SK-N-SH (cell line): Measurements from ENCODE around the gene TMC1. TPM values are rescaled to one million over a fixed set of nuclear protein-coding genes. Genes with fewer than 3 reads are reported as not detected.
"Not testable (repeated sequence)": the region's sequence is repeated elsewhere in the genome, so short reads cannot be mapped to it uniquely, and the experiment has no call there.

Source experiments
- CTCF ChIA-PET: fragments of 300-600, 350-600 bp; formaldehyde crosslinking; extraction: SDS; loops from one replicate; lab custom pipeline; 2021; lab: Yijun Ruan, JAX
- POLR2A ChIA-PET: fragments of 350-600 bp; sonication (Branson Sonifier 250); formaldehyde crosslinking; extraction: SDS; loops from one replicate; lab custom pipeline; 2020; ENCODE audit warnings: antibody characterized with exemption, inconsistent platforms; lab: Yijun Ruan, JAX
- DNase-seq: peaks from one replicate; pipeline ENCODE4 v3.0.0; 2012
- H2AFZ ChIP-seq: fragments of 200-600 bp; sonication (generic); 2 replicates; pipeline ENCODE4 v1.8.1; 2016; ENCODE audit warnings: antibody characterized with exemption, mild to moderate bottlenecking, low read depth
- H3F3A ChIP-seq: fragments of 200-600 bp; sonication (generic); replicated peaks from 2 replicates; pipeline ENCODE3; 2016; ENCODE audit warnings: antibody characterized with exemption, mild to moderate bottlenecking; ENCODE audit not compliant: insufficient read depth
- H3K27ac ChIP-seq, 2 experiments: fragments of 200-500 bp in 1 of 2; fragments of 200-600 bp in 1 of 2; sonication (Bioruptor generic) in 1 of 2; sonication (generic), shearing (Covaris generic) in 1 of 2; 2 replicates each; pipeline versions ENCODE4 v1.5.1 to v1.6.1; 2014 to 2016; ENCODE audit warnings: low read depth in 2 of 2, inconsistent platforms in 1 of 2, low read length in 1 of 2, mild to moderate bottlenecking in 1 of 2, mixed read lengths in 1 of 2
- H3K27me3 ChIP-seq: fragments of 200-600 bp; sonication (generic), shearing (Covaris generic); 2 replicates; pipeline ENCODE4 v1.6.1; 2016; ENCODE audit warnings: mixed run types; ENCODE audit not compliant: insufficient read depth
- H3K36me3 ChIP-seq, 2 experiments: fragments of 200-500 bp in 1 of 2; fragments of 200-600 bp in 1 of 2; sonication (Bioruptor generic) in 1 of 2; sonication (generic) in 1 of 2; replicated peaks in 1 of 2; 2 replicates each; pipeline versions ENCODE3 to v1.5.1; 2014 to 2016; ENCODE audit warnings: low read length in 1 of 2, mild to moderate bottlenecking in 1 of 2; ENCODE audit not compliant: insufficient read depth in 2 of 2, control insufficient read depth in 1 of 2
- H3K4me1 ChIP-seq, 2 experiments: fragments of 200-500 bp in 1 of 2; fragments of 200-600 bp in 1 of 2; sonication (Bioruptor generic) in 1 of 2; sonication (generic), shearing (Covaris generic) in 1 of 2; 2 replicates each; pipeline versions ENCODE4 v1.5.1 to v1.6.1; 2014 to 2016; ENCODE audit warnings: low read depth in 1 of 2, low read length in 1 of 2, mixed run types in 1 of 2; ENCODE audit not compliant: insufficient read depth in 2 of 2, control insufficient read depth in 1 of 2
- H3K4me2 ChIP-seq: fragments of 200-600 bp; sonication (generic), shearing (Covaris generic); 2 replicates; pipeline ENCODE4 v1.6.1; 2017; ENCODE audit warnings: mixed run types
- H3K4me3 ChIP-seq, 2 experiments: fragments of 200-500 bp in 1 of 2; fragments of 200-600 bp in 1 of 2; sonication (Bioruptor generic) in 1 of 2; sonication (generic), shearing (Covaris generic) in 1 of 2; 2 replicates each; pipeline versions ENCODE4 v1.5.1 to v1.8.1; 2014 to 2016; ENCODE audit warnings: low read depth in 2 of 2, inconsistent platforms in 1 of 2, low read length in 1 of 2, mild to moderate bottlenecking in 1 of 2, mixed read lengths in 1 of 2, moderate library complexity in 1 of 2
- H3K79me2 ChIP-seq: fragments of 200-600 bp; sonication (generic); 2 replicates; pipeline ENCODE4 v1.8.1; 2017; ENCODE audit warnings: mild to moderate bottlenecking; ENCODE audit not compliant: insufficient read depth
- H3K9ac ChIP-seq: fragments of 200-600 bp; sonication (generic); 2 replicates; pipeline ENCODE4 v1.6.1; 2017; ENCODE audit warnings: mixed run types
- H3K9me2 ChIP-seq: fragments of 200-600 bp; sonication (generic); 2 replicates; pipeline ENCODE4 v1.6.1; 2017; ENCODE audit warnings: mixed run types
- H3K9me3 ChIP-seq: fragments of 200-600 bp; sonication (generic); 2 replicates; pipeline ENCODE4 v1.6.1; 2017; ENCODE audit warnings: mixed run types, mild to moderate bottlenecking, moderate library complexity
- H4K20me1 ChIP-seq: fragments of 200-600 bp; sonication (generic); 2 replicates; pipeline ENCODE4 v1.6.1; 2017; ENCODE audit warnings: mild to moderate bottlenecking, mixed run types; ENCODE audit not compliant: insufficient read depth
- CTCF ChIP-seq: fragments of 200-600 bp; sonication (generic); IDR thresholded peaks from 2 replicates; pipeline ENCODE4 v1.6.1; 2017; ENCODE audit warnings: antibody characterized with exemption, mild to moderate bottlenecking, moderate library complexity
- ELF1 ChIP-seq: IDR thresholded peaks from 2 replicates; pipeline ENCODE4 v1.4.0; 2012
- FOSL2 ChIP-seq: IDR thresholded peaks from 2 replicates; pipeline ENCODE4 v1.4.0; 2012; ENCODE audit warnings: low read depth, mild to moderate bottlenecking, moderate library complexity, borderline replicate concordance
- FOXJ3 ChIP-seq: sonication (generic); formaldehyde crosslinking; IDR thresholded peaks from 2 replicates; pipeline ENCODE4 v1.5.1; 2020; ENCODE audit warnings: mild to moderate bottlenecking, missing genetic modification reagents
- GATA2 ChIP-seq: sonication (generic); formaldehyde crosslinking; IDR thresholded peaks from 2 replicates; pipeline ENCODE4 v1.5.0; 2020; ENCODE audit warnings: mild to moderate bottlenecking, missing genetic modification reagents
- IRF3 ChIP-seq: fragments of 150-350 bp; IDR thresholded peaks from 2 replicates; pipeline ENCODE4 v1.6.1; 2016; ENCODE audit warnings: mild to moderate bottlenecking, low read depth, low read length
- MAX ChIP-seq: IDR thresholded peaks from 2 replicates; pipeline ENCODE4 v1.4.0; 2012; ENCODE audit warnings: low read depth
- MEF2A ChIP-seq: IDR thresholded peaks from 2 replicates; pipeline ENCODE4 v1.4.0; 2012; ENCODE audit warnings: low read depth, borderline replicate concordance
- NRF1 ChIP-seq: IDR thresholded peaks from 2 replicates; pipeline ENCODE4 v1.6.1; 2012; ENCODE audit warnings: low read depth, mild to moderate bottlenecking, low read length
- POLR2AphosphoS5 ChIP-seq: IDR thresholded peaks from 2 replicates; pipeline ENCODE4 v1.6.1; 2012; ENCODE audit warnings: low read depth, low read length
- RCOR1 ChIP-seq: fragments of 150-350 bp; IDR thresholded peaks from 2 replicates; pipeline ENCODE4 v1.6.1; 2017; ENCODE audit warnings: antibody characterized with exemption, low read length
- REST ChIP-seq: IDR thresholded peaks from 2 replicates; pipeline ENCODE4 v1.6.1; 2012; ENCODE audit warnings: mild to moderate bottlenecking, low read depth, low read length, moderate library complexity
- RFX5 ChIP-seq: IDR thresholded peaks from 2 replicates; pipeline ENCODE4 v1.6.1; 2012; ENCODE audit warnings: mild to moderate bottlenecking, improper control_type of control experiment, low read length
- SMC3 ChIP-seq: IDR thresholded peaks from 2 replicates; pipeline ENCODE4 v1.6.1; 2012; ENCODE audit warnings: low read depth, low read length, improper control_type of control experiment
- USF2 ChIP-seq: fragments of 150-350 bp; IDR thresholded peaks from 2 replicates; pipeline ENCODE4 v1.6.1; 2017; ENCODE audit warnings: antibody characterized with exemption, low read length, low read depth, borderline replicate concordance
- WGBS: methylation state at CpG from one replicate; pipeline ENCODE4 v1.1.6; 2017; ENCODE audit warnings: low lambda C conversion rate; 5-methylcytosine and 5-hydroxymethylcytosine counted together
- polyA plus RNA-seq, 3 experiments: library from polyadenylated mRNA; depleted of rRNA; stranded (reverse); fragments of >200 nt; gene quantifications; 2 replicates each; pipeline ENCODE4 v1.2.3, GENCODE V29; 2012

TMC1 gene
- polyA plus RNA-seq, 1 of the 3 experiments (the other 2 are of a cell fraction), result not detected

- H2AFZ ChIP-seq, POLR2A ChIA-PET, CTCF ChIA-PET: not testable (repeated sequence)
These were observed 323.6 kb downstream of the TMC1 start for GRCh38 chr9:72845052-72845451.

GRCh38 chr9:72850209-72850608 lies 328.8 kb downstream of the TMC1 start:
- CTCF ChIA-PET, result not testable (repeated sequence)

More at GRCh38 chr9:72845052-72845451, 323.6 kb downstream of the TMC1 start:
- H3K79me2 ChIP-seq, H3K36me3 ChIP-seq, H3K27me3 ChIP-seq, H3K4me1 ChIP-seq, H3F3A ChIP-seq, H4K20me1 ChIP-seq, H3K9ac ChIP-seq, H3K27ac ChIP-seq, H3K4me3 ChIP-seq, H3K4me2 ChIP-seq, H3K9me3 ChIP-seq, DNase-seq, H3K9me2 ChIP-seq: not testable (repeated sequence)
- WGBS, result 20% methylated on average over 3 of the region's 3 CpGs

GRCh38 chr9:72855321-72855720 lies 333.9 kb downstream of the TMC1 start:
- Histone ChIP-seq H4K20me1 (no peaks in the 10 kb centered on the region), H3K4me1 (no peaks in the 10 kb centered on the region), H3K9me3 (no peaks in the 10 kb centered on the region), H3K4me3 (no peak overlapping the region), H3K9me2 (no peaks in the 10 kb centered on the region), H3F3A (no peaks in the 10 kb centered on the region), H3K9ac (no peak overlapping the region), H3K79me2 (no peaks in the 10 kb centered on the region), H2AFZ (no peak overlapping the region), H3K36me3 (no peaks in the 10 kb centered on the region), H3K4me2 (no peak overlapping the region), H3K27ac (no peak overlapping the region), H3K27me3 (no peaks in the 10 kb centered on the region; the same call in 1 of the 2 replicates)
- POLR2A ChIA-PET, result no interaction called here
- 43% methylated on average over 1 of the region's 1 CpG for WGBS
- CTCF ChIA-PET, result interaction anchor here (0.9 kb wide), 1 partner anchor 167 kb away, joined by 3 read pairs; no protein-coding TSS in a partner anchor
- no peak for DNase-seq
- no peak for TF ChIP-seq SMC3
- TF ChIP-seq MAX, result no peak
- TF ChIP-seq POLR2AphosphoS5, result no peak
- no peak for TF ChIP-seq REST
- TF ChIP-seq FOXJ3 (CRISPR knock-in tag), result no peak
- TF ChIP-seq NRF1, result no peak
- no peak for TF ChIP-seq IRF3
- no peak for TF ChIP-seq RCOR1
- no peak for TF ChIP-seq GATA2
- TF ChIP-seq RFX5, result no peak
- no peak for TF ChIP-seq USF2
- TF ChIP-seq ELF1, result no peak
- no peak for TF ChIP-seq FOSL2
- no peak for TF ChIP-seq CTCF
- no peak for TF ChIP-seq MEF2A

More at GRCh38 chr9:72850209-72850608, 328.8 kb downstream of the TMC1 start:
- H3K4me2 ChIP-seq, H3K9me2 ChIP-seq, H3F3A ChIP-seq, H3K27ac ChIP-seq, H3K9ac ChIP-seq, H3K27me3 ChIP-seq, H2AFZ ChIP-seq, H3K79me2 ChIP-seq, DNase-seq, H3K9me3 ChIP-seq, H3K36me3 ChIP-seq, POLR2A ChIA-PET, H4K20me1 ChIP-seq, H3K4me1 ChIP-seq, H3K4me3 ChIP-seq: not testable (repeated sequence)
- WGBS, result 38% methylated on average over 4 of the region's 4 CpGs
